Endothelial cell of umbilical vein (primary cell): ENCODE measurements around the gene CCDC66. TPM values are rescaled to one million over a fixed set of nuclear protein-coding genes. Genes with fewer than 3 reads are reported as not detected.

Experiments
- BruUV-seq: library from RNA; stranded (reverse); fragments of 400-500 nt; replicated peaks from 2 replicates; lab custom pipeline; 2021; lab: Mats Ljungman, UMichigan
- CTCF ChIA-PET: fragments of 300-600, 350-600 bp; sonication (Branson Sonifier 250); formaldehyde crosslinking; loops from one replicate; lab custom pipeline; 2021; ENCODE audit warnings: antibody characterized with exemption, inconsistent platforms; lab: Charles Lee
- POLR2A ChIA-PET: fragments of 300-600, 350-600 bp; sonication (Branson Sonifier 250); formaldehyde crosslinking; loops from one replicate; lab custom pipeline; 2021; ENCODE audit warnings: antibody characterized with exemption, inconsistent platforms; lab: Charles Lee
- DNase-seq: peaks from one replicate; pipeline ENCODE4 v3.0.0-alpha.2; 2011; ENCODE audit warnings: low read depth, low spot score
- FAIRE-seq: peaks from 2 replicates; lab custom pipeline; 2011; peaks lifted over from hg19 to GRCh38; lab: Jason Lieb, UNC
- H2AFZ ChIP-seq: 2 replicates; pipeline ENCODE4 v1.6.0; 2012; ENCODE audit warnings: low read depth, low read length, control low read depth, inconsistent platforms
- H3K27ac ChIP-seq: 2 replicates; pipeline ENCODE4 v1.5.1; 2011; ENCODE audit warnings: low read depth, mild to moderate bottlenecking, control low read depth, low read length, moderate library complexity; ENCODE audit not compliant: insufficient read depth
- H3K27me3 ChIP-seq, 2 experiments: 2 replicates each; pipeline versions ENCODE4 v1.6.0 to v1.6.1; 2011; ENCODE audit warnings: low read length in 2 of 2, mixed read lengths in 1 of 2; ENCODE audit not compliant: control insufficient read depth in 2 of 2, insufficient read depth in 2 of 2
- H3K36me3 ChIP-seq, 2 experiments: 2 replicates in 1 of 2; 3 replicates in 1 of 2; pipeline ENCODE4 v1.5.1; 2011; ENCODE audit warnings: low read length in 2 of 2, mild to moderate bottlenecking in 1 of 2, moderate library complexity in 1 of 2; ENCODE audit not compliant: control insufficient read depth in 2 of 2, insufficient read depth in 2 of 2; ENCODE audit errors: extremely low read depth in 1 of 2
- H3K4me1 ChIP-seq: 3 replicates; pipeline ENCODE4 v1.5.1; 2011; ENCODE audit warnings: mild to moderate bottlenecking, low read length; ENCODE audit not compliant: control insufficient read depth, insufficient read depth; ENCODE audit errors: extremely low read depth
- H3K4me2 ChIP-seq: 2 replicates; pipeline ENCODE4 v1.6.1; 2011; ENCODE audit warnings: low read length, control low read depth, mixed read lengths; ENCODE audit not compliant: insufficient read depth
- H3K4me3 ChIP-seq, 3 experiments: fragments of 200-600 bp in 1 of 3; sonication (generic), shearing (Covaris generic) in 1 of 3; replicated peaks in 1 of 3; 2 replicates each; pipeline ENCODE4 v1.5.1; 2011 to 2016; ENCODE audit warnings: control low read depth in 3 of 3, low read length in 3 of 3, mild to moderate bottlenecking in 2 of 3, inconsistent platforms in 1 of 3, low read depth in 1 of 3, moderate library complexity in 1 of 3; ENCODE audit not compliant: insufficient read depth in 1 of 3
- H3K79me2 ChIP-seq: 2 replicates; pipeline ENCODE4 v1.6.0; 2012; ENCODE audit warnings: low read length, inconsistent platforms; ENCODE audit not compliant: control insufficient read depth, insufficient read depth
- H3K9ac ChIP-seq: replicated peaks from 2 replicates; pipeline ENCODE3; 2011; ENCODE audit warnings: low read length, control low read depth; ENCODE audit not compliant: insufficient read depth; ENCODE audit errors: extremely low read depth
- H3K9me1 ChIP-seq: replicated peaks from 3 replicates; pipeline ENCODE4 v1.6.0; 2011; ENCODE audit warnings: mild to moderate bottlenecking, low read length; ENCODE audit not compliant: control insufficient read depth, insufficient read depth; ENCODE audit errors: extremely low read depth
- H3K9me3 ChIP-seq: replicated peaks from 2 replicates; pipeline ENCODE4 v1.5.1; 2012; ENCODE audit warnings: low read length, inconsistent platforms; ENCODE audit not compliant: control insufficient read depth, insufficient read depth
- H4K20me1 ChIP-seq: replicated peaks from 2 replicates; pipeline ENCODE3; 2011; ENCODE audit warnings: mild to moderate bottlenecking, low read length; ENCODE audit not compliant: control insufficient read depth, insufficient read depth; ENCODE audit errors: extremely low read depth
- CTCF ChIP-seq, 2 donors: IDR thresholded peaks; 1 replicate in 1 of 2; 2 replicates in 1 of 2; pipeline ENCODE4 v1.5.1; 2011; ENCODE audit warnings: low read length in 2 of 2, mild to moderate bottlenecking in 2 of 2, moderate library complexity in 2 of 2, control low read depth in 1 of 2, inconsistent platforms in 1 of 2, low read depth in 1 of 2; ENCODE audit not compliant: insufficient read depth in 1 of 2; ENCODE audit errors: extremely low read depth in 1 of 2
- EZH2 ChIP-seq: IDR thresholded peaks from 2 replicates; pipeline ENCODE4 v1.6.1; 2012; ENCODE audit warnings: borderline replicate concordance, low read depth, mild to moderate bottlenecking, moderate library complexity, low read length, inconsistent platforms; ENCODE audit not compliant: severe bottlenecking
- FOS ChIP-seq: IDR thresholded peaks from 2 replicates; pipeline ENCODE4 v1.6.1; 2011; ENCODE audit warnings: mild to moderate bottlenecking, low read length, moderate library complexity, borderline replicate concordance; ENCODE audit not compliant: insufficient read depth
- GATA2 ChIP-seq: IDR thresholded peaks from 2 replicates; pipeline ENCODE4 v1.7.0; 2011; ENCODE audit warnings: low read depth, mild to moderate bottlenecking, moderate library complexity, mixed read lengths, low read length; ENCODE audit not compliant: insufficient read length, insufficient read depth
- JUN ChIP-seq: IDR thresholded peaks from 2 replicates; pipeline ENCODE4 v1.6.1; 2011; ENCODE audit warnings: borderline replicate concordance, low read depth; ENCODE audit not compliant: insufficient read length, insufficient read depth
- MAX ChIP-seq: IDR thresholded peaks from 2 replicates; pipeline ENCODE4 v1.6.1; 2011; ENCODE audit not compliant: insufficient read depth, insufficient read length
- MYC ChIP-seq: IDR thresholded peaks from one replicate; pipeline ENCODE4 v1.6.1; 2011; ENCODE audit warnings: mild to moderate bottlenecking, low read depth, low read length
- POLR2A ChIP-seq: IDR thresholded peaks from 2 replicates; pipeline ENCODE4 v1.6.1; 2012; ENCODE audit warnings: low read depth, mild to moderate bottlenecking, control low read depth, low read length
- POLR2AphosphoS5 ChIP-seq: IDR thresholded peaks from 2 replicates; pipeline ENCODE4 v1.6.1; 2012; ENCODE audit warnings: low read depth, mild to moderate bottlenecking, control low read depth, low read length, moderate library complexity; ENCODE audit not compliant: insufficient read depth
- dilution Hi-C: fragments of 300-500 bp; cut with MboI; formaldehyde crosslinking; loops from one replicate; pipeline ENCODE4 v1.15.0; 2019; ENCODE audit warnings: low sequenced_read_pairs; ENCODE audit not compliant: extremely low pct_ligation_motif_present
- intact Hi-C: fragments of 100-400 bp; cut with micrococcal nuclease; formaldehyde crosslinking; loops from one replicate; pipeline ENCODE4 v1.10.0; 2022
- polyA plus RNA-seq, 4 experiments: library from polyadenylated mRNA; depleted of rRNA in 3 of 4; stranded (reverse) in 3 of 4; unstranded in 1 of 4; fragments of >200 nt; gene quantifications; 2 replicates each; pipeline versions ENCODE4 v1.2.1 to v1.2.3, GENCODE V29; 2011 to 2012; ENCODE audit warnings: missing spikeins in 1 of 4
- total RNA-seq: library from RNA; stranded (reverse); gene quantifications from 2 replicates; pipeline ENCODE4 v1.2.3, GENCODE V29; 2021

CCDC66 gene
- total and polyA plus RNA-seq, 2 donors (not counting 3 experiments of a cell fraction or from before 2014, with no cell fraction given), result 5.0 to 20.7 TPM

DNA sequence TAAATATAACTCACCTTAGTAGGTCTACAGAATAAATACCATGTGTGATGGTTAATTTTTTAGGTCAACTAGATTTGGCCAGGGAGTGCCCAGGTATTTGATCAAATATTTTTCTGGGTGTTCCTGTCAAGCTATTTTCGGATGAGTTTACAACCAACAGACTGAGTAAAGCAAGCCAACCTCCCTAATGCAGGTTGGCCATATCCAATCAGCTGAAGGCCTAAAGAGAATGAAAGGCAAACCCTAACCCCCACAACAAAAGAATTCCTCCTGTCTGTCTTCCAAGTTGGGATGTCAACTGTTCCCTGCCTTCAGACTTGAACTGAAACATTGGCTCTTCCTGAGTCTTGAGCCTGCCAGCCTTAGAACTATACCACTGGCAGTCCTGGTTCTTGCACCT, 97.5 kb downstream of the CCDC66 start:
- dilution Hi-C loops, result no loop called here
- no peaks in the 10 kb centered on the region for H3K9me1 ChIP-seq
- BruUV-seq, result no TSS peak
- H3K4me3 ChIP-seq, result no peak overlapping the region
- ChIA-PET CTCF (interaction anchor here (1.2 kb wide), 1 partner anchor 145 kb away, joined by 4 read pairs; no protein-coding TSS in a partner anchor), POLR2A (no interaction called here)
- no peaks in the 10 kb centered on the region for H4K20me1 ChIP-seq
- TF ChIP-seq POLR2AphosphoS5 (no peak), GATA2 (no peak), CTCF (IDR thresholded peaks at IDR 0.05; ENCODE audit: extremely low read depth in 1 of 2, insufficient read depth in 1 of 2, low read depth in 1 of 2, low read length in 2 of 2) (no peak), MYC (no peak), POLR2A (no peak), MAX (no peak), JUN (no peak), FOS (no peak), EZH2 (no peak)
- H2AFZ ChIP-seq, result no peak overlapping the region
- intact Hi-C loops, result no loop called here
- peaks cover 11% of the 10 kb centered on the region for H3K79me2 ChIP-seq
- H3K4me2 ChIP-seq, result no peak overlapping the region
- no peak for DNase-seq
- FAIRE-seq, result no peak
- no peaks in the 10 kb centered on the region for H3K9me3 ChIP-seq
- H3K27ac ChIP-seq, result no peak overlapping the region
- H3K36me3 ChIP-seq, result peaks cover 0 to 9% of the 10 kb centered on the region in 2 experiments
- H3K9ac ChIP-seq, result no peak overlapping the region
- no peaks in the 10 kb centered on the region for H3K27me3 ChIP-seq
- no peaks in the 10 kb centered on the region for H3K4me1 ChIP-seq
